Posterior vena cava (tissue), 2 donors: ENCODE results near the gene OLA1. TPM values are rescaled to one million over a fixed set of nuclear protein-coding genes. Genes with fewer than 3 reads are reported as not detected.

Experiments
- DNase-seq: peaks from one replicate; pipeline ENCODE4 v3.0.0-alpha.2; 2020; ENCODE audit warnings: low spot score
- intact Hi-C, 2 donors: fragments of 100-400 bp; cut with DNase I; formaldehyde crosslinking; loops; one replicate each; pipeline versions ENCODE4 v1.14.1 to v1.14.2; 2022 to 2023
- total RNA-seq, 2 donors: library from RNA; stranded (reverse); fragmentation: NEBNext Ultra II Directional; extraction: Animal tissue kit (Norgen Biotek cat#: 25700); gene quantifications; one replicate each; pipeline ENCODE4 v1.2.1, GENCODE V29; 2021
- donor health status: DM: yes; HTN: yes; CAD: no.
- donor health status: DM: yes; HTN: yes; CAD: no.

The OLA1 gene
- total RNA-seq, 2 donors from 2014 or later = 51.8 to 63.9 TPM

DNA sequence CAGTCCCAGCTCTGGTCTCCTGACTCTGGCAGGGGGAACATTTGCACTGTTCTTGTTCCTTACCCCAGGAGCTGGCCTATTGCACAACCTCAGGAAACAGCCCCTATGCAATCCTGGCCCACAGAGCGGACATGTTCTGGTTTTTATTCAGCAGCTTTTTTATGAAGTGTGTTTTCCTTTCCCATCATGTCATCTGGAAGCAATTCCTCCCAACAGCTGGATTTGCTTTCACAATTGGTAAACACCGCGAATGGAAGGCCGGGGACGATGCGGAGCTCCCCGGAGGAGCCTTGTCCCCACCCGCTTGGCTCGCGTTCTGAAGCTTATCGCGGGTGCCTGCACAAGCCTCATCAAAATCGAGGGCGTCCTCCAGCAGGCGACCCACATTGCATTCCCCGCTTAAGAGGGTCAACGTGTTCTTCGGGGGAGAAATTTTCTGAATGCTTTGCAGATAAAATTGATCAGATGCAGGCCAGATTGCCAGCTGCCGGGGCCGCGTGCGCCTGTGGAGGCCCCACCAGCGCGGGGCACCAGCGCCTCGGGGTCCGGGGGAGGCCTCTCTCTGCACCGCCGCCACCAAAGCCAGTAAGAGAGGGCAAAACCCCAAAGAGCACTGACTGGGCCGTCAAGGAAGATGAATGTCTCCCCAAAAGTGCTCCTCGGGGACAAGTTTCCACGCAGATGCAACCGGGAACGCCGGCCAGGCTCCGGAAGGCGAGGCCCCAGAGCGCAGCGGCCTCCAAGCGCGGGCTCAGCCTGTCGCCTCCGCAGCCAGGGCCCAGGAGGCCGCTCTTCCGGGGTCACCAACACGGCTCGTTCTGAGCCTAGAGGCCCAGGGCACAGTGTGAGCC lies 222.8 kb downstream of the OLA1 start:
- DNase-seq = peak; percentile 88
- intact Hi-C loops = no loop called here

DNA sequence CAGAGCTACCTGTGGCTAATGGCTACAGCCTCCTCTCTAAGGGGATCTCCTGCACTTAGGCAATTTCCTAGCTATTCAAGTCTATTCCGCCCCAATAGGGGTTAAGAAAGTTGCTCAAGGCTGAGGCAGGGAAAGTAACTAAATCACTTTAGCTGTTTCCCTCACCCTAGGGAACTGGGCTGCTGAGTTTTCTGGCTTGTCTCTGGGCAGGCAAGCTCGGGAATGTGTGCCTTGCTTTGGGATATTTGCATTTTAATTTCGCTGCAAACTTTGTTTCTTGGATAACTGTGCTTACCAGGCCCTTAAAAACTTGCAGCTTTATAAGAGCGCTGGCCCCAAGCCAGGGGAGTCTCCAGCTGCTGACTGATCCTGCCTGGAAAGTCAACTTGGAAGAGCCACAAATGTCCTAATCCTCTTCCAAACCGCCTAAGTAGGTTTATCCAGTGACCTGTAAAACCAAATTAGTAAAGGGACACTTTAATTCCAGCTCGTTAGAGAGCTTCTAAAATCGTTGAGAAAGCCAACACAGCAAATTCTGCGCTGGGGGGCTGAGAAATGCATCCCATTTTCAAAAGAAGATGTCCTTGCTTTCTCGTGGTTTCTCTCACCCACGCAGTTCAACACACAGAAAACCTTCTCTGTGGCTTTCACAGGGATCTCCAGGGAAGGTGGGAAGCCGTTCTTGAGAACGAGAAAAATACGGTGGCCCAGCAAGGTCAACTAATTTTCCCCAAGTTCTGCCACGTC lies 223.6 kb downstream of the OLA1 start:
- peak; percentile 95 for DNase-seq

DNA sequence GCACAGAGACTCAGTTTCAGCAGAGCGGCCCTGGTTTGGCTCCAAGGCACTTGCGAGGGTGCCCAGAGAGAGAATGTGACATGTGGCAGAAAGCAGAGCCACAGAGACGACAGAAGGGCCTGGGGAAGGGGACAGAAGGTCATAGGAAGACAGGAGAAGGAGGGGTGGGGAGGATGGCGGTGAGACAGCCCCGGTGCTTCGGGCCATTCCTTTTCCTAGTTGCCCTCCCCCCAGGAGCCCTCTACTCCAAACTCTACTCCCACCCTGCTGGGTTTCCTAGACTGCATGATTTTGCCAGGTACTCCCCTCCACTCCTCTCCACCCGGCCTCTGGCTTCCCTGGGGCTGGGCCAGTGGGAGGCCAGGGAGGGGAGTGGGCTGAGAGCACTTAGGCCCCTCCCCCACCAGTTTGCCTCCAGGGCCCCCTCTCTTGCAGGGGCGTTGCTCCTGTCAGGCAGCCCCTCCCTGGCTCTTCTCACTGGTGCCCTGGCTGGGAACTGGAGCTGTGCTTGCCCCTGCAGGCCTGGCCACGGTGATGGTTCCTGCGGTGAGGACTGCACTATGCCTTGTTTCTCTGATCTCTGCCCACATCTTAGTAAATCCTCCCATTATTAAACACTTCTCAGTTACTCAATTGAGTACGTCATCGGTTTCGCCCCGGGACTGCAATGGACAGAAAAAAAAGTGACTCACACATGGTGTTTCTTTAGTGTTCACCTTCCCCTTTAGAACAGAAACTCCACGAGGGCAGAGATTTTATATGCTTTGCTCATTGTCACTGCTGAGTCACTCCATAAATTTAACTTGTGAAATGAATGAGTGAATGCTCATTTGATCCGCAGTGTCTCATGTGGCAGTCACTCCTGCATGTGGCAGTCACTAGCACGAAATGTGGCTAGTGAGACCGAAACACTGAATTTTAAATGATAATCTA lies 224.5 kb downstream of the OLA1 start:
- intact Hi-C loops = no loop called here
- DNase-seq = peak; percentile 86

More for the DNA sequence above, 223.6 kb downstream of the OLA1 start:
- intact Hi-C loops = no loop called here

Other genes starting within 250 kb of the OLA1 start
- gene SP9, start 86.4 kb upstream of the OLA1 start, total RNA-seq = not detected
- gene SCRN3, start 147.2 kb upstream of the OLA1 start, total RNA-seq = 10 to 100 TPM; 19.3 to 21.8 TPM
- gene GPR155, start 238.5 kb upstream of the OLA1 start, total RNA-seq = 10 to 100 TPM in 1 of 2 donors, 1 to 10 TPM in 1; 9.7 to 10.4 TPM